OCI-LY7 (cell line): Measurements from ENCODE around the gene NATD1. TPM values are rescaled to one million over a fixed set of nuclear protein-coding genes. Genes with fewer than 3 reads are reported as not detected.

Experiments
- BruUV-seq: library from RNA; stranded (reverse); fragments of 400-500 nt; replicated peaks from 2 replicates; lab custom pipeline; 2021; lab: Mats Ljungman, UMichigan
- CTCF ChIA-PET: fragments of 300-600 bp; sonication (Branson Sonifier 250); formaldehyde crosslinking; loops from one replicate; lab custom pipeline; 2022; ENCODE audit warnings: antibody characterized with exemption; ENCODE audit not compliant: unreplicated experiment; lab: Charles Lee
- POLR2A ChIA-PET: fragments of 300-600 bp; sonication (Branson Sonifier 250); formaldehyde crosslinking; loops from one replicate; lab custom pipeline; 2022; ENCODE audit warnings: antibody characterized with exemption; lab: Charles Lee
- DNase-seq: peaks from one replicate; pipeline ENCODE4 v3.0.0-alpha.2; 2015; ENCODE audit warnings: low spot score
- H2AFZ ChIP-seq: fragments of 200-600 bp; sonication (generic), shearing (Covaris generic); 2 replicates; pipeline ENCODE4 v1.6.1; 2014; ENCODE audit warnings: mild to moderate bottlenecking, antibody characterized with exemption, low read length, moderate library complexity
- H3K27ac ChIP-seq: fragments of 200-600 bp; sonication (generic); 2 replicates; pipeline ENCODE4 v1.5.1; 2014; ENCODE audit warnings: mixed run types, low read depth, mild to moderate bottlenecking, moderate library complexity, low read length, inconsistent platforms; ENCODE audit not compliant: poor library complexity, severe bottlenecking
- H3K36me3 ChIP-seq: fragments of 200-600 bp; sonication (generic); 2 replicates; pipeline ENCODE4 v1.6.1; 2014; ENCODE audit warnings: mild to moderate bottlenecking, antibody characterized with exemption, low read length, moderate library complexity, mixed read lengths; ENCODE audit not compliant: insufficient read depth
- H3K4me1 ChIP-seq: fragments of 200-600 bp; sonication (generic); 2 replicates; pipeline ENCODE4 v1.5.1; 2014; ENCODE audit warnings: mild to moderate bottlenecking, low read length; ENCODE audit not compliant: insufficient read depth, poor library complexity, severe bottlenecking
- H3K4me2 ChIP-seq: fragments of 200-600 bp; sonication (generic); 2 replicates; pipeline ENCODE4 v1.6.1; 2014; ENCODE audit warnings: mild to moderate bottlenecking, low read length
- H3K4me3 ChIP-seq: fragments of 200-600 bp; sonication (generic); 2 replicates; pipeline ENCODE4 v1.5.1; 2014; ENCODE audit warnings: mild to moderate bottlenecking, low read depth, low read length; ENCODE audit not compliant: poor library complexity, severe bottlenecking
- H3K79me2 ChIP-seq: fragments of 200-600 bp; sonication (generic); 2 replicates; pipeline ENCODE4 v1.6.1; 2016; ENCODE audit warnings: low read depth, mild to moderate bottlenecking, low read length, moderate library complexity, mixed read lengths; ENCODE audit not compliant: insufficient read depth
- H3K9me2 ChIP-seq: fragments of 200-600 bp; sonication (generic); 2 replicates; pipeline ENCODE4 v1.6.1; 2016; ENCODE audit warnings: mild to moderate bottlenecking, low read length, mixed read lengths; ENCODE audit not compliant: insufficient read depth
- H3K9me3 ChIP-seq: fragments of 200-600 bp; sonication (generic); 2 replicates; pipeline ENCODE4 v1.6.1; 2014; ENCODE audit warnings: mild to moderate bottlenecking, mixed run types, low read length, mixed read lengths
- H4K20me1 ChIP-seq: fragments of 200-600 bp; sonication (generic); 2 replicates; pipeline ENCODE4 v1.6.1; 2014; ENCODE audit warnings: mild to moderate bottlenecking, antibody characterized with exemption, low read length, moderate library complexity, mixed read lengths; ENCODE audit not compliant: insufficient read depth
- CTCF ChIP-seq: fragments of 200-600 bp; sonication (generic); conservative IDR thresholded peaks from 2 replicates; pipeline ENCODE4 v1.5.1; 2014; ENCODE audit warnings: mild to moderate bottlenecking, antibody characterized with exemption, low read length, moderate library complexity, mixed read lengths
- EZH2phosphoT487 ChIP-seq: fragments of 200-600 bp; sonication (generic); IDR thresholded peaks from 2 replicates; pipeline ENCODE4 v1.6.1; 2018; ENCODE audit warnings: low read depth, borderline replicate concordance, mild to moderate bottlenecking, mixed run types, antibody characterized with exemption, low read length, moderate library complexity, mixed read lengths
- intact Hi-C: fragments of 100-400 bp; cut with micrococcal nuclease; formaldehyde crosslinking; loops from one replicate; pipeline ENCODE4 v1.10.0; 2022; ENCODE audit not compliant: unreplicated experiment
- total RNA-seq, 2 experiments: library from RNA; depleted of rRNA in 1 of 2; stranded (reverse); fragments of >200 nt in 1 of 2; shearing (Covaris generic) in 1 of 2; gene quantifications; 2 replicates each; pipeline ENCODE4 v1.2.3, GENCODE V29; 2014 to 2022

NATD1 gene
- total RNA-seq, 2 experiments from 2014 or later, result 0.85 to 6.0 TPM

- H3K4me2 ChIP-seq, result no peak overlapping the region
- TF ChIP-seq CTCF (no peak), EZH2phosphoT487 (no peak)
- CTCF ChIA-PET, result no interaction called here
- H2AFZ ChIP-seq, result no peak overlapping the region
- H3K9me2 ChIP-seq, result no peaks in the 10 kb centered on the region
- intact Hi-C loops, result loop anchor here (10.0 kb wide), 1 partner anchor 62 kb away; no protein-coding TSS in a partner anchor
- no peaks in the 10 kb centered on the region for H3K79me2 ChIP-seq
- H3K27ac ChIP-seq, result no peak overlapping the region
- no peaks in the 10 kb centered on the region for H3K9me3 ChIP-seq
- H3K36me3 ChIP-seq, result no peaks in the 10 kb centered on the region
- no peaks in the 10 kb centered on the region for H4K20me1 ChIP-seq
- BruUV-seq, result no TSS peak
- POLR2A ChIA-PET, result no interaction called here
- no peak overlapping the region for H3K4me3 ChIP-seq
- DNase-seq, result no peak
- H3K4me1 ChIP-seq, result peaks cover 8% of the 10 kb centered on the region
Observed at GRCh38 chr17:21262259-21262993, 9.2 kb upstream of the NATD1 start.

- no peak overlapping the region for H3K4me2 ChIP-seq
- POLR2A ChIA-PET, result no interaction called here
- no peaks in the 10 kb centered on the region for H3K79me2 ChIP-seq
- no TSS peak for BruUV-seq
- no peaks in the 10 kb centered on the region for H3K9me2 ChIP-seq
- no peaks in the 10 kb centered on the region for H3K9me3 ChIP-seq
- H3K4me1 ChIP-seq, result peaks cover 7% of the 10 kb centered on the region
- H2AFZ ChIP-seq, result no peak overlapping the region
- intact Hi-C loops, result no loop called here
- no peak overlapping the region for H3K4me3 ChIP-seq
- H3K27ac ChIP-seq, result no peak overlapping the region
- TF ChIP-seq CTCF (no peak), EZH2phosphoT487 (no peak)
- H3K36me3 ChIP-seq, result no peaks in the 10 kb centered on the region
- no peaks in the 10 kb centered on the region for H4K20me1 ChIP-seq
- no peak for DNase-seq
- CTCF ChIA-PET, result no interaction called here
Observed at GRCh38 chr17:21258593-21258992, 5.4 kb upstream of the NATD1 start.
